GM19468 (cell line): ENCODE measurements around the gene COL27A1.

Experiments used
- ATAC-seq: cut with Tn5 transposase; IDR thresholded peaks from one replicate; pipeline ENCODE4 v1.9.1; 2021; ENCODE audit warnings: mild to moderate bottlenecking, moderate library complexity, moderate number of reproducible peaks; ENCODE audit not compliant: unreplicated experiment; ENCODE audit errors: extremely low read depth

The COL27A1 gene

DNA sequence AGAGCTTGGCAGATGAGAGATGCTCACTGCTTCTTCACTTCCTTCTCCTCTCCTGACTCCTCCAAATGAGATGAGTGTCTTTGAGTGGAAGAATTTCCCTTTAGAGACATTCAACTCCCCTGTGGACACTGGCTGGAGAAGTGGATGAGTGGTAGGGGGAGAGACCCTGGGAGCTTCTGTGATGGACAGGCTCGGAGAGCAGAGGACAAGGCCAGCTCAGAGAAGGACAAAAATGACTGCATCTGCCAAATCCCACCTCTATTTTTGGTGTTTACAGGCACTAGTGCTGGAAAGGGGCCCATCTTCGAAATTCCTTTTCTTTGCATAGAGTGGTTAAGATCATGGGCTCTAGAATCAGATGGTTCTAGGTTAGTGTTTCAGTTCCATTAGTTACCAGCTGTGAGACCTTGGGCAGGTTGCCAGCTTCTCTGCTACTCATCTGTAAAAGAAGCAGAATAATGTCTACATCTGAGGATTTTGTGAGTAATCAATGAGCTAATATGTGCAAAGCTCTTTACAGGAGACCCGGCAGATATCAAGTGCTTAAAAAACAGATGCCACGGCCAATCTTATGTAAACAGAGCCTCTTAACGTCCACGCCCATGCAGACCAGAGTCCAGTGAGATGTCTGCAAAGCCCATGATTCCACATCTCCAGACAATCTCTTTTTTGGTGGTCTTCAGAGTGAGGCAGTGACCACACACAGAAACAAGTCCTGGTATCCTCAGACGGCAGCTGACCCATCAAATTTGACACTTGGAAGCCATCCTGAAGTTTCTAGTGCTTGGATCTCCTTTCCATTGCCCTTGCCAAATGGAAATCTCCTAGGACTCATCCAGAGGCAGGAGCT, 13.6 kb upstream of the COL27A1 start:
- no peak for ATAC-seq

- no peak for ATAC-seq
These were observed 12.1 kb upstream of the COL27A1 start for GRCh38 chr9:114143234-114143633.

DNA sequence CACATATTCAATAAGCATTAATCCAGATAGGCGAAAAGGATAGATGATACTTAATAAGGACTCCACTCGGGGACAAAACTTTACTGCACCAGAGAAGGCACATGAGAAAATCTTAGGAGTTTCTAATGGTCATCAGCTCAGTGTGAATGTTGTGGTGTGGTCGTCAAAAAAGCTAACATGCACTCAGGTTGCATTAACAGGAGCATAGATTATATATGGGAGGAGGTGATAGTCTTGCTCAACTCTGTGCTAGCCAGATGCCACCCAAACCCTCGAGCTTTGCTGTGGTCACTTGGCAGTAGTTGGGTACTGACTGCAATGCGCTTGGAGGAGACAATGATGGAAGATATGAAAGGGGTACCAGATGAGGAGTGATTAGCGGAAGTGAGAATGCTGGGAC, 8.6 kb upstream of the COL27A1 start:
- ATAC-seq: no peak

DNA sequence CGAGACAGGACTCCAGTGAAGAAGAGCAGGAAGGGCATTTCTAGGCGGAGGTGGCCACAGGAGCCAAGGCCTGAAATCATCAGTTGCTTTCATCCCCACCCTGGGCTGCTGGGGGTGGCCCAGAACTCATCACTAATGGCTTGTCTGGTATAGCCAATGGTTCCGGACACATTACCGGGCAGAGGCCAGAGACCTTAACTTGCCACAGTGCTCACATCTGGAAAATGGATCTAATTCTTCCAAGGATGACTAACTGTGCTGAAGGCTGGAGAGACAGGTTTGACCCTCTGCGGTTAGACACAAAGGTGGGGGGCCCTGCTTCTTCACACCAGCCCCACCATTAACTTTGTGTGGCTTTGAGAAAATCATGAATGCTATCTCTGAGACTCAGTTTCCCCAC, 6.2 kb upstream of the COL27A1 start:
- ATAC-seq: no peak

- no peak for ATAC-seq
These were observed 5.5 kb upstream of the COL27A1 start for GRCh38 chr9:114149765-114150340.

DNA sequence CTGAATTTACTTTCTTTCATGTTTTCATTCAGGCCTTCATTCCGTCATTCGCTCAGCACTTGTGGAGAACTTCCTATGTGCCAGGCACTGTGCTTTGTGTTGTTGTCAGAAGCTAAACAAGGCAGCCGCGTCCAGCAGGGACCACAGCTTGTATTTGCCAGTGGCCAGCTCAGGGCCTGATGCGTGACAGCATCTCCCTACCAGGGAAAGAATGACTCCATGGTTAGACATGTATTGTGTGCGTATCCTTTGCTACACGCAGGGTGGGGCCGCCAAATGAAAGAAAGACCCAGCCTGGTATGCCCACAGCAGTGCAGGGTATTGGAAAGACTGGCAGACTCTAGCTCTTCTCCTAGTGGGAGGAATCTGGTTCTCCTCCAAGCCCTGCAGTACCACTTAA, 4.7 kb upstream of the COL27A1 start:
- ATAC-seq: no peak

GRCh38 chr9:114151426-114151956, 3.8 kb upstream of the COL27A1 start:
- no peak for ATAC-seq

GRCh38 chr9:114153761-114154599, 1.4 kb upstream of the COL27A1 start:
- ATAC-seq: no peak

- ATAC-seq: no peak
These were observed 686 bp upstream of the COL27A1 start for GRCh38 chr9:114154600-114155102.

- no peak for ATAC-seq
These were observed 789 bp downstream of the COL27A1 start for GRCh38 chr9:114155995-114156656.

- ATAC-seq: no peak
These were observed 1.5 kb downstream of the COL27A1 start for GRCh38 chr9:114156657-114157421.

- ATAC-seq: no peak
These were observed 2.3 kb downstream of the COL27A1 start for GRCh38 chr9:114157516-114158176.

DNA sequence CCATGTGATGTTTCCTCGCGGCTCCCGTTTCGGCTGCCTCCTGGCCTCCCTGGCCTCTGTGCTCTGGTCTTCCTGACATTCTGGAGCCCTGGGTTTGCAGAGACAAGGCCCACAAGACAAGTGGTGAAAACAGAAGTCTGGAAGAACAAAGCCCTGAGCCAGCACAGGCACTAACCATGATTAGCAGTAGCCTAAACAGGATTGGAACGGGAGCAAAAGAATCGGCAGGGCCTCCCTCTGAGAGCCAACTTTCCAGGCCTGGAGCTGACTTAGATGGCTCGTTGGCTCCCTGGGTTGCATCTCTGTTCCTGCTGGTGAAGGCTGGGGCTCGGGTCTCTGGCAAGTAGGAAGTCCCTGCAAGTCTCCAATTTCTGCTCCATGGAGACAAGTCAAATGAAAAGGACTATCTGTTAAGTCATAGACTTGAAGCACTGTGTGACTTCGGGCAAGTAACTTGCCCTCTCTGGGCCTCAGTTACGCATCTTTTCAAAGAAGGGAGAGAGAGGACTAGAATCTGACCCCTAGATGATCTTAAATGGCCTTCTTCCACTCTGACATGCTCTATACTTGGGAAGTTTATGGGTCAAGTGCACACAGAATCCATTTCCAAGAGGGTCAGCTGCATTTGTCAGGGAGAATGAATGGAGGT, 3.3 kb downstream of the COL27A1 start:
- no peak for ATAC-seq

DNA sequence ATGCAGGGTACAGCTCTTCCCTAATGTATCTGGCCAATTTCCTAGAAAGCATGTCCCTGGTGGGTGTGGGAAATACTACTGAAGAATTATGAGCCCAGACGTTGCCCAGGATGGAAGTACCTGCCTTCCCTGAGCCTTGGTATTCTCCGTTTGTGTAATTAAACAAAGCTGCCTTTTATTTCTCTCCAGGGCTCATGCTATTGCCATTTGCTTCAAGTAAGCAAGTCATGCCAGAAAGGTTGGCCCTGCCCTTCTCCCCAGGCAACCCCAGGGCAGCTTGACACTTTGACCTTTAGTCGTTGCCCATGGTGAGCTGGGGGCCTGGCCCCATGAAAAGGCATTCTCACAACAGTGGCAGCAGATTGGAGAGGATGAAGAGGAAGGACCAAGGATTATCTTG, 4.4 kb downstream of the COL27A1 start:
- no peak for ATAC-seq

- ATAC-seq: no peak
These were observed 6.2 kb downstream of the COL27A1 start for GRCh38 chr9:114161513-114161912.

GRCh38 chr9:114163517-114163951, 8.2 kb downstream of the COL27A1 start:
- no peak for ATAC-seq

DNA sequence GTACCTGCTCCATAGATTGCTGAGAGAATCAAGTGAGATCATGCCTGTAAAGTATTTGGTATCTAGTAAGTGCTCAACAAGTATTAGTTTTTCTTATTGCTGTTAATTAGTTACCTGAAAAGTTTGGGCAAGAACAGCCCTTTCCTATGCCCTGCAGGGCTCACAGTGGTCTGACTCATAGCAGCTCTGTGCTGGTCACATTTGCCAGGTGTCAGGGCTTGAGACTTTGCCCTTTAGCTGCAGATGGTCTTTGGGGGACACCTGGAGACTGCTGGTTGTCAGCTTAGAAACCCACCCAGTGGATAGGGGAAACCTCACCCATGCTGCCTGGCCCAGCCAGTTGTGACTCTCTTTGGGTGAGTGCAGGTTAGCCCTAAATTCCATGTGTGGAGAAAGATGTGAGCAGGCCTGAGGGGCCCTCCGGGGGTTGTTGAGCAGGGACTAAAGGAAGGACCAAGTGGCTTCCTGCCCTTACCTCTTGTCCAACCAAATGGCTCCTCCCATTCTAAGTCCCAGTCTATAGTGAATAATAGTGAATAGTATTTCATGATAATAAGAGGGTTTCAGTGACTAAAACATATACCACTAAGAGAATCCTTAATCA, 9.0 kb downstream of the COL27A1 start:
- ATAC-seq: no peak
